Neural progenitor cell (in vitro differentiated cells): ENCODE data around the gene NBAS. TPM values are rescaled to one million over a fixed set of nuclear protein-coding genes. Genes with fewer than 3 reads are reported as not detected.

ENCODE experiments used
- DNase-seq: peaks from one replicate; pipeline ENCODE4 v3.0.0-alpha.2; 2016; ENCODE audit warnings: low spot score
- H2AFZ ChIP-seq: fragments of 200-600 bp; sonication (generic); replicated peaks from 2 replicates; pipeline ENCODE4 v1.6.1; 2016; ENCODE audit warnings: antibody characterized with exemption
- H3F3A ChIP-seq: fragments of 200-600 bp; sonication (generic); 2 replicates; pipeline ENCODE4 v1.6.1; 2016; ENCODE audit warnings: antibody characterized with exemption, low read depth
- H3K27ac ChIP-seq: fragments of 200-600 bp; sonication (generic); 2 replicates; pipeline ENCODE4 v1.5.1; 2016; ENCODE audit warnings: mild to moderate bottlenecking
- H3K27me3 ChIP-seq: fragments of 200-600 bp; sonication (generic); 2 replicates; pipeline ENCODE4 v1.6.1; 2016; ENCODE audit warnings: mild to moderate bottlenecking, moderate library complexity
- H3K36me3 ChIP-seq: fragments of 200-600 bp; sonication (generic); 2 replicates; pipeline ENCODE4 v1.5.1; 2016
- H3K4me1 ChIP-seq: fragments of 200-600 bp; sonication (generic); 2 replicates; pipeline ENCODE4 v1.6.1; 2016; ENCODE audit warnings: mixed run types
- H3K4me2 ChIP-seq: fragments of 200-600 bp; sonication (generic); 2 replicates; pipeline ENCODE4 v1.6.1; 2016
- H3K4me3 ChIP-seq: fragments of 200-600 bp; sonication (generic); 2 replicates; pipeline ENCODE4 v1.5.1; 2016
- H3K79me2 ChIP-seq: fragments of 200-600 bp; sonication (generic); 2 replicates; pipeline ENCODE4 v1.6.1; 2016; ENCODE audit warnings: low read depth
- H3K9ac ChIP-seq: fragments of 200-600 bp; sonication (generic); 2 replicates; pipeline ENCODE4 v1.6.1; 2016
- H3K9me3 ChIP-seq: fragments of 200-600 bp; sonication (generic); 2 replicates; pipeline ENCODE4 v1.5.1; 2016; ENCODE audit warnings: low read depth
- H4K20me1 ChIP-seq: fragments of 200-600 bp; sonication (generic); 2 replicates; pipeline ENCODE4 v1.6.1; 2016; ENCODE audit warnings: low read depth
- H3K27ac Mint-ChIP-seq: 3 replicates; pipeline ENCODE4 v1.8.0; 2021; ENCODE audit warnings: mixed read lengths
- H3K27me3 Mint-ChIP-seq: 2 replicates; pipeline ENCODE4 v1.8.0; 2022; ENCODE audit warnings: low read depth, mild to moderate bottlenecking, inconsistent platforms, moderate library complexity, mixed read lengths; ENCODE audit not compliant: insufficient read depth
- H3K36me3 Mint-ChIP-seq: 3 replicates; pipeline ENCODE4 v1.8.0; 2021; ENCODE audit warnings: mixed read lengths
- H3K4me1 Mint-ChIP-seq: 3 replicates; pipeline ENCODE4 v1.8.0; 2021; ENCODE audit warnings: mixed read lengths
- H3K4me3 Mint-ChIP-seq: 3 replicates; pipeline ENCODE4 v1.8.0; 2021; ENCODE audit warnings: mild to moderate bottlenecking, moderate library complexity, mixed read lengths
- H3K9me3 Mint-ChIP-seq: 3 replicates; pipeline ENCODE4 v1.8.0; 2020; ENCODE audit warnings: mixed read lengths
- CTCF ChIP-seq: fragments of 200-600 bp; sonication (generic); IDR thresholded peaks from 2 replicates; pipeline ENCODE4 v1.5.1; 2017; ENCODE audit warnings: antibody characterized with exemption, mild to moderate bottlenecking
- EZH2 ChIP-seq: fragments of 200-600 bp; sonication (generic); IDR thresholded peaks from 2 replicates; pipeline ENCODE4 v1.6.1; 2017; ENCODE audit warnings: antibody characterized with exemption, mild to moderate bottlenecking, moderate library complexity
- EZH2phosphoT487 ChIP-seq: fragments of 200-600 bp; sonication (generic); IDR thresholded peaks from 2 replicates; pipeline ENCODE4 v1.6.1; 2017; ENCODE audit warnings: antibody characterized with exemption
- total RNA-seq: library from RNA; depleted of rRNA; stranded (reverse); fragments of >200 nt; gene quantifications from 2 replicates; pipeline ENCODE4 v1.2.3, GENCODE V29; 2015; ENCODE audit warnings: low replicate concordance

NBAS gene
- total RNA-seq, 1 donor from 2014 or later = 58.0 TPM

DNA sequence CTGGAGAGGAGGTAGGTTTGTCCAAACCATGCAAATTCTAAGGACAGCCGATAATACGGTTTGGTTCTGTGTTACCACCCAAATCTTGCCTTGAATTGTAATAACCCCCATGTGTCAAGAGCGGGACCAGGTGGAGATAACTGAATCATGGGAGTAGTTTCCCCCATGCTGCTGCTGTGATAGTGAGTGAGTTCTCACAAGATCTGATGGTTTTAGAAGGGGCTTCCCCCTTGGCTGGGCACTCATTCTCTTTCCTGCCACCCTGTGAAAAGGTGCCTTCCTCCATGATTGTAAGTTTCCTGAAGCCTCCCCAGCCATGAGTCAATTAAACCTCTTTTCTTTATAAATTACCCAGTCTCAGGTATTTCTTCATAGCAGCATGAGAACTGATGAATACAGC lies 295.2 kb downstream of the NBAS start:
- Mint-ChIP-seq H3K9me3 (no peaks in the 10 kb centered on the region), H3K27me3 (no peaks in the 10 kb centered on the region), H3K36me3 (no peaks in the 10 kb centered on the region), H3K4me3 (no peak overlapping the region), H3K4me1 (peaks cover 5% of the 10 kb centered on the region), H3K27ac (no peak overlapping the region)
- Histone ChIP-seq H3K9me3 (no peaks in the 10 kb centered on the region), H3F3A (no peaks in the 10 kb centered on the region), H3K27me3 (no peaks in the 10 kb centered on the region), H3K36me3 (no peaks in the 10 kb centered on the region), H3K4me3 (no peak overlapping the region), H4K20me1 (no peaks in the 10 kb centered on the region), H2AFZ (no peak overlapping the region), H3K27ac (no peak overlapping the region), H3K4me2 (no peak overlapping the region), H3K79me2 (no peaks in the 10 kb centered on the region), H3K9ac (no peak overlapping the region), H3K4me1 (no peaks in the 10 kb centered on the region)
- TF ChIP-seq CTCF = no peak
- TF ChIP-seq EZH2 = no peak
- no peak for TF ChIP-seq EZH2phosphoT487
- DNase-seq = no peak

DNA sequence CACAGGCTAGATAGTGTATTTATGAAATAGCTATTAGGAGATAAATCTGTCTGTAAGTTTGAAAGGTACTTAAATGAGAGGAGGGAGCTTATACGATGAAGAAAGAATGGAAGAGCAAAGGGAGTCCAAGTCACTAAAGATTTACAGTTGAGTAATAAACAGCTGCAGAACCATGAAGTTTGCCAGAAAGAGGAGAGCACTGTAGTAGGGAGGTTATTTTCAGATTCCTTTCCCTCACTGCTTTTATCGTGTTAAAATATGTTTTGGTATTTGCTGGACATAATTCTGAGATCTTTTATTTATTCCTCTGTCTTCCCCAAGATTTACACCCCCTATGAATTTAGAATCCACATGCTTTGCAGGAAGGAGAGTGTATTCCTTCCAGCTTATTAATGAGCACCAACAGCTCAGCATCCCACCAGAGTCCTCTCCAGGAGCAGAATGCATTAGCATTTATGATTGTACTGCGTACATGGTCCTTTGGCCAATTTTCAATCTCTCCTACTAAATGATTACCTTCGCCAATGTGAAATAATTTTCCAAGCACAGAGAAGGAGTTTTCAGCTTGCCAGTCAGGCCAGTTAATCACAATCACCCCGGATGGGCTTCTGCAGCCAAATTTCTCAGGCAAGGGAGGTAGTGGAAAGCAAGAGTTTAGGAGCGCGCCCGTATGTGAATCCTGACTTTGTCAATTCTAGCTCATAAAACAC lies 297.0 kb downstream of the NBAS start:
- TF ChIP-seq CTCF (no peak), EZH2 (no peak), EZH2phosphoT487 (no peak)
- Histone ChIP-seq H3K79me2 (no peaks in the 10 kb centered on the region), H2AFZ (no peak overlapping the region), H3K27ac (no peak overlapping the region), H3F3A (no peaks in the 10 kb centered on the region), H3K4me3 (no peak overlapping the region), H4K20me1 (no peaks in the 10 kb centered on the region), H3K4me2 (no peak overlapping the region), H3K4me1 (peaks cover 13% of the 10 kb centered on the region), H3K27me3 (no peaks in the 10 kb centered on the region), H3K9ac (no peak overlapping the region), H3K36me3 (no peaks in the 10 kb centered on the region), H3K9me3 (no peaks in the 10 kb centered on the region)
- DNase-seq = no peak
- H3K27ac Mint-ChIP-seq = no peak overlapping the region
- H3K27me3 Mint-ChIP-seq = no peaks in the 10 kb centered on the region
- peaks cover 4% of the 10 kb centered on the region for H3K36me3 Mint-ChIP-seq
- H3K4me1 Mint-ChIP-seq = peaks cover 15% of the 10 kb centered on the region
- no peak overlapping the region for H3K4me3 Mint-ChIP-seq
- peaks cover 4% of the 10 kb centered on the region for H3K9me3 Mint-ChIP-seq

DNA sequence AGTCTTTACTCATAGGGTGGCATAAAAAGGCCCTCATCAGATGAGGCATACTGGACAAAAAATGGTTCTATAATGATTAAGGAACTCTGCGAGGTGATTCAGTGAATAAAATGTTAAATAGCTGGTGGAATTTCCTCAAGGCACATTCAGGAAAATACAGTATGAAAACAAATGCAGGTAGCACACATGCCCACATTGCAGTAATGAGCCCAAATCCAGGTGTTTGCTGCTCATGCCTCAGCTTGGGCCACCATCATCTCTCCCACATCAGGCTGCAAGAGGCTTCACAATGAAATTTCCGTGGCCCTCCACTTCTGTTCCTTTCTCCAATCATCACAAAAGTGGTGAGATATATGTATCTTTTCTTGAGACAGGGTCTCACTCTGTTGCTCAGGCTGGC lies 298.3 kb downstream of the NBAS start:
- H3K27ac ChIP-seq = no peak overlapping the region
- H2AFZ ChIP-seq = no peak overlapping the region
- H3K36me3 ChIP-seq = no peaks in the 10 kb centered on the region
- DNase-seq = no peak
- no peaks in the 10 kb centered on the region for H3F3A ChIP-seq
- no peaks in the 10 kb centered on the region for H3K27me3 ChIP-seq
- TF ChIP-seq EZH2 (no peak), CTCF (no peak), EZH2phosphoT487 (no peak)
- Mint-ChIP-seq H3K27ac (no peak overlapping the region), H3K4me3 (no peak overlapping the region), H3K9me3 (peaks cover 12% of the 10 kb centered on the region), H3K36me3 (peaks cover 7% of the 10 kb centered on the region), H3K27me3 (no peaks in the 10 kb centered on the region), H3K4me1 (peaks cover 12% of the 10 kb centered on the region)
- no peaks in the 10 kb centered on the region for H4K20me1 ChIP-seq
- no peak overlapping the region for H3K4me3 ChIP-seq
- no peaks in the 10 kb centered on the region for H3K9me3 ChIP-seq
- peaks cover 15% of the 10 kb centered on the region for H3K4me1 ChIP-seq
- H3K4me2 ChIP-seq = no peak overlapping the region
- H3K9ac ChIP-seq = no peak overlapping the region
- H3K79me2 ChIP-seq = no peaks in the 10 kb centered on the region
